ENCODE data around the gene CENPO.

DNA sequence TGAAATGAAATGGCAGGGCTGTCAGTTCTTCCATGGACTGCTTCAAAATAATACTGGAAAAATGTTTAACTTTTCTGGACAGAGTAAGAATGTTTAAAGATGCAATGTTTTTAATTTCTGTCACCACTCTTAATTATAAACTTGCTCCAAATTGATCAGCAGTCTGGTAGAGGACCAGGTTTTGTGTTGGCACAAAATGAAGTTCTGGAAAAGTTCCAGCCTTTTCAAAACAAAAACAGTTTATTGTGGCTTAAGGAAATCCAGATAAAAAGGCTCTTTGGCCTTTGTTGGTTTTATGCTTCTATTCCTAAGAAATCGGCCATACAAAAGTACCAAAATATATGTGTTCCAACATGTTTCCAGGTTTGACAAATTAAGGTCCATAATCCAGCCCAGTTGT is 48.9 kb upstream of the CENPO start:
- TF ChIP-seq, protein P1, sequence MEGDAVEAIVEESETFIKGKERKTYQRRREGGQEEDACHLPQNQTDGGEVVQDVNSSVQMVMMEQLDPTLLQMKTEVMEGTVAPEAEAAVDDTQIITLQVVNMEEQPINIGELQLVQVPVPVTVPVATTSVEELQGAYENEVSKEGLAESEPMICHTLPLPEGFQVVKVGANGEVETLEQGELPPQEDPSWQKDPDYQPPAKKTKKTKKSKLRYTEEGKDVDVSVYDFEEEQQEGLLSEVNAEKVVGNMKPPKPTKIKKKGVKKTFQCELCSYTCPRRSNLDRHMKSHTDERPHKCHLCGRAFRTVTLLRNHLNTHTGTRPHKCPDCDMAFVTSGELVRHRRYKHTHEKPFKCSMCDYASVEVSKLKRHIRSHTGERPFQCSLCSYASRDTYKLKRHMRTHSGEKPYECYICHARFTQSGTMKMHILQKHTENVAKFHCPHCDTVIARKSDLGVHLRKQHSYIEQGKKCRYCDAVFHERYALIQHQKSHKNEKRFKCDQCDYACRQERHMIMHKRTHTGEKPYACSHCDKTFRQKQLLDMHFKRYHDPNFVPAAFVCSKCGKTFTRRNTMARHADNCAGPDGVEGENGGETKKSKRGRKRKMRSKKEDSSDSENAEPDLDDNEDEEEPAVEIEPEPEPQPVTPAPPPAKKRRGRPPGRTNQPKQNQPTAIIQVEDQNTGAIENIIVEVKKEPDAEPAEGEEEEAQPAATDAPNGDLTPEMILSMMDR (IDR thresholded peaks at IDR 0.05; ENCODE audit: insufficient read depth, low read length), result no peak
- no peak for TF ChIP-seq POLR2AphosphoS5 (IDR thresholded peaks at IDR 0.05; ENCODE audit: low read depth)
- TF ChIP-seq, protein P2, sequence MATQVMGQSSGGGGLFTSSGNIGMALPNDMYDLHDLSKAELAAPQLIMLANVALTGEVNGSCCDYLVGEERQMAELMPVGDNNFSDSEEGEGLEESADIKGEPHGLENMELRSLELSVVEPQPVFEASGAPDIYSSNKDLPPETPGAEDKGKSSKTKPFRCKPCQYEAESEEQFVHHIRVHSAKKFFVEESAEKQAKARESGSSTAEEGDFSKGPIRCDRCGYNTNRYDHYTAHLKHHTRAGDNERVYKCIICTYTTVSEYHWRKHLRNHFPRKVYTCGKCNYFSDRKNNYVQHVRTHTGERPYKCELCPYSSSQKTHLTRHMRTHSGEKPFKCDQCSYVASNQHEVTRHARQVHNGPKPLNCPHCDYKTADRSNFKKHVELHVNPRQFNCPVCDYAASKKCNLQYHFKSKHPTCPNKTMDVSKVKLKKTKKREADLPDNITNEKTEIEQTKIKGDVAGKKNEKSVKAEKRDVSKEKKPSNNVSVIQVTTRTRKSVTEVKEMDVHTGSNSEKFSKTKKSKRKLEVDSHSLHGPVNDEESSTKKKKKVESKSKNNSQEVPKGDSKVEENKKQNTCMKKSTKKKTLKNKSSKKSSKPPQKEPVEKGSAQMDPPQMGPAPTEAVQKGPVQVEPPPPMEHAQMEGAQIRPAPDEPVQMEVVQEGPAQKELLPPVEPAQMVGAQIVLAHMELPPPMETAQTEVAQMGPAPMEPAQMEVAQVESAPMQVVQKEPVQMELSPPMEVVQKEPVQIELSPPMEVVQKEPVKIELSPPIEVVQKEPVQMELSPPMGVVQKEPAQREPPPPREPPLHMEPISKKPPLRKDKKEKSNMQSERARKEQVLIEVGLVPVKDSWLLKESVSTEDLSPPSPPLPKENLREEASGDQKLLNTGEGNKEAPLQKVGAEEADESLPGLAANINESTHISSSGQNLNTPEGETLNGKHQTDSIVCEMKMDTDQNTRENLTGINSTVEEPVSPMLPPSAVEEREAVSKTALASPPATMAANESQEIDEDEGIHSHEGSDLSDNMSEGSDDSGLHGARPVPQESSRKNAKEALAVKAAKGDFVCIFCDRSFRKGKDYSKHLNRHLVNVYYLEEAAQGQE (IDR thresholded peaks at IDR 0.05; ENCODE audit: insufficient replicate concordance, low read depth), result no peak
